GM19099 (cell line): Measurements from ENCODE around the gene PARN.

Source experiments
- POLR2A ChIP-seq: IDR thresholded peaks from 3 replicates; pipeline ENCODE4 v1.6.1; 2011; ENCODE audit warnings: low read depth; ENCODE audit not compliant: insufficient read length; ENCODE audit errors: extremely low read depth

Gene PARN

GRCh38 chr16:14600164-14600563, 29.9 kb downstream of the PARN start:
- TF ChIP-seq POLR2A: no peak

DNA sequence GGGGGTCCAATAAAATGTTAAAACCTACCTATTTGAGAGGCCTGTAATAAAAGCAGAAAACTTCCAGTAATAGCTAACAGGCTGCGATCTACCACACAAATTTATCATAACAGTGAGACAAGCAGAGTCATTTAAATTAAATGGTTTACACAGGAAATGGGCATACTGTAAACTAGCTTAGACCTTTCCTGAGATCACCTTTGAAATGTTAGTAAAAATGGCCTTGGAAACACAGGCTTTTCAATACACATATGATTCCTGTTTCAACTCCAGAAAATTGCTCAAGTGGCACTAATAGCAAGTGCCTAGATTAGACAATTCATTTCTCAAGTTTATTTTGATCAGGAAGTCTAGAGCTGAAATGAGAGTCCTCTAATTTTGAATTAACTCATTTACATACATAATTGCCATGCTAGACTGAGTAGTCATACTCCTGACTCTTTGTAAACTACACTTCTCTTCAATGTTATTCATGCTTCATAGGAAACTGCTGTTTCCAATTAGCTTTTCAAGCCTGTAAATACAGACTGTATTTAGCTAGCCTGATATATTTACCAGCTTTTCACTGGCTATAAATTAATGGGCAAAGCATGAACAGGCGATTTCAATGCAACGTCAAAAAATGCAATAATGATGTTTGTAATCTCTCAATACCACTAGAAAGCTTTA, 43.3 kb downstream of the PARN start:
- TF ChIP-seq POLR2A: no peak

DNA sequence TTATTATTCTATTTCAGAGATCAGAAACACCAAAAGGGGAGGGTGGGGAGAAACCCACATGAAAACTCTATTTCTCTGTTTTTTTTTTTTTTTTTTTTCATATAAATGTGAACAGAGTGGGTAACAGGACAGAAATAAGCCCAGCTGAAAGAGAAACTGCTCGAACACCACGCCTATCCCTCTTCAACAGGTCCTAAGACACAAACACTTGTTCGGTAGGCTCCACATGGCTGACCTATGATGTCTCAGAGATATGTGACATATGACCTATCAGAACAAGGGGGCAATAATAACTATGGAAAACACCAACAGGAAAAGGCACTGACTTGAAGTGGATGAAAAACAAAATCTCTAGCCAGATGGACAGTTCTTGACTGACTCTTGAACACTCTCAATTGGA, 44.8 kb downstream of the PARN start:
- TF ChIP-seq POLR2A: no peak

DNA sequence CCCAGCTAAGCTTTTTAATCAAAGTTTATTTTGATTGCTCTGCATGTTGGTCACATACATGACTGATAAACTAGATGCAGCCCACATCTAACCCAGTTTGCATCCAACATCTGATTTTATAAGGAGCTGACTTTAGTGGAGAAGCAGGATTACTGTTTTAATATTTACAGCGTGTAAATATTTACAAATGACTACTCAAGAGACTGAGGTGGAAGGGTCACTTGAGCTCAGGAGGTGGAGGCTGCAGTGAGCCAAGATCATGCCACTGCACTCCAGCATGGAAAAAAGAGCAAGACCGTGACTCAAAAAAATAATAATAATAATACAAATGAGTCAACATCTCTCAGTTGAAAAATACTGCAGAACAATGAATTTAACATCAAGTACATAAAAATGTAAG, 50.8 kb downstream of the PARN start:
- TF ChIP-seq POLR2A: no peak

- TF ChIP-seq POLR2A: no peak
Measured at GRCh38 chr16:14576532-14576931, 53.5 kb downstream of the PARN start.

GRCh38 chr16:14576069-14576468, 54.0 kb downstream of the PARN start:
- TF ChIP-seq POLR2A: no peak

DNA sequence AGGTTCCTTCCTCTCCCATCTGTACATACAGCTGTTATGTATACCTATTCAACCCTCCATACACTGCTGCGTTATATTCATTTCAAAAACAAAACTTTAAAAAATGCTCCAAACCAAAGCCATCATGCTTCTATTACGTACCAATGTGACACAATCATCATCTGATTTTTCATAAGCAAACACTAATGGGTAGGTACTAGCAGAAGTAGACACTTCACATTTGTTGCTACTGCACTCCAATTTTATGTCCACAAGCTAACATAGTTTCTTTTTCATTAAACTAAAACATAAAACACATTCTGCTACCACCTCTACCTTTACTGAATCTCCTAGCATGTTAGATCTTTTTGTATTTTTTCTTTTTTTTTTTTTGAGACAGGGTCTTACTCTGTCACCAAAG, 57.5 kb downstream of the PARN start:
- no peak for TF ChIP-seq POLR2A

- TF ChIP-seq POLR2A: no peak
Measured at GRCh38 chr16:14569213-14569612, 60.8 kb downstream of the PARN start.

DNA sequence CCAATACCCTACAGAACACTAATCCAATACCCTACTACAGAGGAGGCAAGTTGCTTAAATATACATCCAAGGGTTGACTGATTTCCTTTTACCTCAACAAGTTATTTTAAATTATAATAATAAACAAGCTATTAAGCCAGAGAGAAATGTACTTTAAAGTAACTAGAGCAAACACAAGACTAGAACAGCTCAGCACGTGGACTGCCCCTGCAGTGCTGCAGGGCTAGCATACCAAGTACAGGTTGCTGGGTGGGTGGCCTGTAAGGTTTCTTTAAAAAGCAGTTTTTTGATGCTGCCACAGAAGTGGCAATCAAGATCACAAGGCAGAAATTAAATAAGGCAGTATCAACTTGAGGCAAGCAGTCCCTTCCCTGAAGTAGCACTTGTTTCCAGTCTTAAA, 63.5 kb downstream of the PARN start:
- TF ChIP-seq POLR2A: no peak

DNA sequence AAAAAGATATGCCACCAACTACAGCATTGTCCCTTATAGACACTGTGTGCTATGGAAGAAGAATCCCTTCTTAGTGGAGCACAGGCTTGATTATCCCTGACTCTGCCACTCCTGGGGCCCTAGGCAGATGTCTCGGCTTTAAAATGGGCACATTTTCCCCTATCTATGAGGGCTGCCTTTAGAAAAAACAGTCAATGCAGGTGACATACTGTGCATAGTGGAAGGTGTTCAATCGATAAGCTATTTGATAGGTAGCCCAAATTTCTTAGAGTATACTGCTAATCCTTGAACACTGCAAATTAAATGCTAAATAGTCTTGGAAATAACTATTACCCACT, 64.4 kb downstream of the PARN start:
- TF ChIP-seq POLR2A: no peak

GRCh38 chr16:14564861-14565687, 65.0 kb downstream of the PARN start:
- TF ChIP-seq POLR2A: no peak

- TF ChIP-seq POLR2A: no peak
Measured at GRCh38 chr16:14564323-14564722, 65.7 kb downstream of the PARN start.

DNA sequence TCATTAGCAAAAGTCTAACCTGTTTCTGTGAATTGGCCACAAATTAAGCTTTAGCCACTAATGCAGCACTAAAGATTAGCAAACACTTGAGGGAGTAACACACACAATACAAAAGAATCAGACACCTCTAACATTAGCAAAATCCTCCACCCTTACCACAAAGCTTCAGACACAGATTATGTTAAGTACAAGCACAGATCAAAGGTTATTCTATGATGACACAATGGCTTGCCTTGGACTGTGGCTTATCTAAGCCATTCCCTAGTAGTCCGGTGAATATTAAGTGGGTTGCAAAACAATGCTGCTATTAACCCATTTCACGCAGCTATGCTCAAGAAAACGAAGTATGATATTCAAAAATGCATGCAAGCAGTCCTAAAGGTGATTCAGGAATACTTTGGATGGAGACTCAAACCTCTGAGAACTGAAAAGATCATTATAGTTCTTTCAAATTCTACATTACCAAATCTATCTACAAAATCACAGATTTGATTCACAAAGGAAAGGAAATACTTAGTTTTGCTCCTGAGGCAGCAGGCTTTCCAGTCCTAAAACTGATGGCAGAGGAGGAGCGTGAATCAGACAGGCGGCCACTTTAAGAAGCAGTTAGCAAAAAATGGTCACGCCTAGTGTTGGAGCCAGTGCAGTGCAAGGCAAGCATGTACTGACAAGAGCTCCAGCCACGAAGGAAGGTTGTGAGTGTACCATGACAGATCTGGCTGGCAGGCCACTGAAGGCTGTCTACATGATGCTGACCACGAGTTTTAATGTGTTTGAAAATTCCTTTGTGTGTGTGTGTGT, 67.2 kb downstream of the PARN start:
- TF ChIP-seq POLR2A: no peak

GRCh38 chr16:14560523-14560922, 69.5 kb downstream of the PARN start:
- TF ChIP-seq POLR2A: no peak

- no peak for TF ChIP-seq POLR2A
Measured at GRCh38 chr16:14559809-14560241, 70.2 kb downstream of the PARN start.

- TF ChIP-seq POLR2A: no peak
Measured at GRCh38 chr16:14553447-14553846, 76.6 kb downstream of the PARN start.
